ENCODE results near the gene OGDHL.

Gene OGDHL

DNA sequence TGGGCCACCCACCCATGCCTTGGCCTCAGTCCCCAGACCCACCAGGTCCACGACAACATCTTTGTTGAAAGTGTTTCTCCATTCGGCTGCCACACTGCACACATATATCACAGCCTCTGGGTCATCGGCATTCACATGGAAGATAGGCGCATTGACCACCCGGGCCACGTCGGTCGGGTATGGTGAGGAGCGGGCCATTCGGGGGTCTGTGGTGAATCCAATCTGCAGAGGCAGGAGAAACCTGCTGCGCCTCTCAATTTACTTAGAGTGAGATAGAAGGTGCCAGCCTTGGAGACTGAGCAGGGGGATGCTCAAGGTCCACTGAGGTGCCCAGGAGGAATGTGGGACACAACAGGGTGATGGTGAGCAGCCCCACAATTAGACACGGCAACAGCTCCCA lies 16.4 kb downstream of the OGDHL start:
- H3K4me3 ChIP-seq (ENCODE audit: low read depth, low read length): no peak overlapping the region
- TF ChIP-seq, protein P1, sequence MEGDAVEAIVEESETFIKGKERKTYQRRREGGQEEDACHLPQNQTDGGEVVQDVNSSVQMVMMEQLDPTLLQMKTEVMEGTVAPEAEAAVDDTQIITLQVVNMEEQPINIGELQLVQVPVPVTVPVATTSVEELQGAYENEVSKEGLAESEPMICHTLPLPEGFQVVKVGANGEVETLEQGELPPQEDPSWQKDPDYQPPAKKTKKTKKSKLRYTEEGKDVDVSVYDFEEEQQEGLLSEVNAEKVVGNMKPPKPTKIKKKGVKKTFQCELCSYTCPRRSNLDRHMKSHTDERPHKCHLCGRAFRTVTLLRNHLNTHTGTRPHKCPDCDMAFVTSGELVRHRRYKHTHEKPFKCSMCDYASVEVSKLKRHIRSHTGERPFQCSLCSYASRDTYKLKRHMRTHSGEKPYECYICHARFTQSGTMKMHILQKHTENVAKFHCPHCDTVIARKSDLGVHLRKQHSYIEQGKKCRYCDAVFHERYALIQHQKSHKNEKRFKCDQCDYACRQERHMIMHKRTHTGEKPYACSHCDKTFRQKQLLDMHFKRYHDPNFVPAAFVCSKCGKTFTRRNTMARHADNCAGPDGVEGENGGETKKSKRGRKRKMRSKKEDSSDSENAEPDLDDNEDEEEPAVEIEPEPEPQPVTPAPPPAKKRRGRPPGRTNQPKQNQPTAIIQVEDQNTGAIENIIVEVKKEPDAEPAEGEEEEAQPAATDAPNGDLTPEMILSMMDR (conservative IDR thresholded peaks at IDR 0.05; ENCODE audit: low read depth, low read length): no peak
- no peak for DNase-seq (ENCODE audit: low read depth)

DNA sequence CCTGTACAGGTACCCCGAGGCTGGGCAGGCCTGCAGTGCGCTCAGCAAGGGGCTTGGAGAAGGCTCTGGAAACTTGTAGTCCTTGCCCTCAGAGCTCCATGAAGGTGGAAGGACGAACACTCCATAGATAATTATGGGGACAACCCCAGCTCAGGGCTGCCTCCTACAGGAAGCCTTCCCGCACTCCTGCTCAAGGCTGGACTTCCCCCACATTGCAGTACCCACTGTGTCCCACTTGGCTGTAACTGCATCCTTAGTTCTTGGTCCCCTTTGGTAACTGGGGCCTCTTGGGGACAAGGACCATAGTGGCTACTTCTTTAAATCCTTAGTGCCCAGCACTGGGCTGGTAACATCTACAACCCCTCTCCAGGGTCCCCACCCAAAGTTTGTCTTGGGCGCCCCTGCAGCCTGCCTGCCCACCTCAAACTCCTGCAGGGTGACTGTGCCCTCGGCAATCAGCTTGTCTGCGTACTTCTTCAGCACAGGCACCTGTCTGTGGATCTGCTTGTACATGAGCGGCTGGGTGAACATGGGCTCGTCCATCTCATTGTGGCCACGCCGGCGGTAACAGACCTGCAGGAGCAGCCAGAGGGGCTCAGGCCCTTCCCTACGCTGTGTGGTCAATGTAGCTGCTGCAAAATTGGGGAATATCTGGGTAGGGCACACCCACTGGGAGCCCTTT lies 17.1 kb downstream of the OGDHL start:
- TF ChIP-seq, protein P1 (conservative IDR thresholded peaks at IDR 0.05; ENCODE audit: low read depth, low read length): no peak
- DNase-seq (ENCODE audit: low read depth): no peak

DNA sequence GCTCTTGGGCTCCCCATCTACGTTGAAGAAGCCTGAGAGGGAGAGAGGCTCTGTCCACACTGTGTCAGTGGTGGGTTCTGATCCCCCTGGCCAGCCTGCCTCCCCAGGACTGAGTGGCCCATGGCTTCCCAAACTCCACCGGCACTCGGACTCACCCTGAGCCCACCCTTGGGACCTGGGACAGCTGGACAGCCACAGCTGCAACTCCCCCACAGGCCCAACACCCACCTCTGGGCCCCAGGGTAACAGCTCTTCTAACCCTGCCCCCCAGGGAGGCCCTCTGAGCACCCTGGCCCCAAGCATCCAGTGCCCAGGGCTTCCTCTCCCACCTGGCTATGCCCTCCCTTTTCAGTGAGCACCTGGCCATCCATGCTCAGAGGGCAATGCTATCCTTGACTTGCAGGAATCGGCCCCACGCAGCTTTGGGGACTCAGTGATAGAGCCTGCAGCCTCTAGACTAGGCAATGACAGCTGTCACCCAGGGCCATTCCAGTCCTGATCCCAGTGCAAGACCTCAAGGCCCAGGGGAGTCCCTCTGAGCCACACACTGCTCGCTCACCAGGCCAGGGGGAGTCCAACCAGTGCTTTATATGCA lies 17.9 kb downstream of the OGDHL start:
- TF ChIP-seq, protein P1 (conservative IDR thresholded peaks at IDR 0.05; ENCODE audit: low read depth, low read length): no peak
- no peak for DNase-seq (ENCODE audit: low read depth)
- no peak overlapping the region for H3K4me3 ChIP-seq (ENCODE audit: low read depth, low read length)

More for the DNA sequence above, 17.1 kb downstream of the OGDHL start:
- H3K4me3 ChIP-seq (ENCODE audit: low read depth, low read length): no peak overlapping the region

DNA sequence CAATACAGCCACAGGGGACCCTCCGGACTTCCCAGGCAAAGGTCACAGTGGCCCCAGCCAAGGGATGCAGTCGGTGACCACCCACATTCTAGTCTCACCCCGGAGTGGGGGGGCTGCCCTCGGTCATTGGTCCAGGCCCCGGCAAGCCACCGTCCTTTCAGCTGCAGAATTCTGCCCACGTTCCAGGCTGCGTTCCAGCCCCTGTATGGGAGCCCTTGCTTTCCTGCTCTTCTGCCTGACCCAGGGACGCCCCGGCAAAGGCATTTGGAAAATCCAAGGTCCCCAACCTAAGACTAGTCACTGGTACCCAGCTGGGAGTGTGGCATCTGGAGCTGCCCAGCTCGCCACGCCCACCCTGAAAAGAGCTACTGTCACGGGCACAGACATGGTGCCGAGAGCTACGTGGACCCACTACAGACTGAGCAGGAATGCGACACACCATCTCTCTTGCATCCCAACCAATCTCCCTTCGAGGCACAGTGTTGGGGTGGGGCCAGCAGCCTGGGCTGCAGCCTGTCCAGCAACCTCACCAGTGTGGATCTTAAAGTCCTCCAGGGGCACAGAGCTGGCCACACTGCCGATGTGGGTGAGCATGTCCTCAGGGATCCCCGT lies 18.6 kb downstream of the OGDHL start:
- no peak for DNase-seq (ENCODE audit: low read depth)
- TF ChIP-seq, protein P1 (conservative IDR thresholded peaks at IDR 0.05; ENCODE audit: low read depth, low read length): no peak
- H3K4me3 ChIP-seq (ENCODE audit: low read depth, low read length): no peak overlapping the region

DNA sequence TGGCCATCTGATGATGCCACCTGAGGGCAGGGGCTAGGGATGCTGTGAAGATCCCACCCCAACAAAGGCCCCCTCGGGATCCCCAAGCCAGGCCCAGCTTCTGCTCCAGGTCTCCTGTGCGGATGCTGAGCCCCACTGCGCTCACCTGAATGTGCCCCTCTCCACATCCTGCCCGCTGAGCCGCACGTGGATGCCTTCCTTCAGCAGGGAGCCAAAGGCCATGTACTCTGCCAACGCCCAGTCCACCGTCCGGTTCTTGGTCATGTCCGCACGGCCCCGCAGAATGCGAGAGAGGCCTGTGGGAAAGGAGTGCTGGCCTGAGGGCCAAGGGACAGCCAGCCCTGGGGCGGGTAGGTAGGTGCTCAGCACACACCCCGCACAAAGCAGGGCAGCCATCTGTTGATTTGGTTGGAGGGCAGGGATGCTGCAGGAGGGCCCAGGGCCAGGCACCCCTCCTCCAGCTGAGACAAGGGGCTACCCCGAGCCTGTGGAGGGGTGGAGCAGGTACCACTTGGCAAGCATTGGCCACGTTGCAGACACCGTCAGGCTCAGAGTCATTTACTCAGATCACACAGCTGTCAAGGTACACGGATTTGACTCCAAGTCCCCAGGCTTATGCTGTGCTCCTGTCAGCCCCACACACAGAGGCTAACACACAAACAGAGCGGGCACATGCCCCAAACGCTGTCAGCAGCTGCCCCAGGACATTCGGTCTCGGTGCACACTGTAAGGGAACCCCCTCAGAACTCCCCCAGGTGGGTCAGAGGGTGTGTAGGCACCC lies 19.2 kb downstream of the OGDHL start:
- no peak for DNase-seq (ENCODE audit: low read depth)
- TF ChIP-seq, protein P1 (conservative IDR thresholded peaks at IDR 0.05; ENCODE audit: low read depth, low read length): no peak

DNA sequence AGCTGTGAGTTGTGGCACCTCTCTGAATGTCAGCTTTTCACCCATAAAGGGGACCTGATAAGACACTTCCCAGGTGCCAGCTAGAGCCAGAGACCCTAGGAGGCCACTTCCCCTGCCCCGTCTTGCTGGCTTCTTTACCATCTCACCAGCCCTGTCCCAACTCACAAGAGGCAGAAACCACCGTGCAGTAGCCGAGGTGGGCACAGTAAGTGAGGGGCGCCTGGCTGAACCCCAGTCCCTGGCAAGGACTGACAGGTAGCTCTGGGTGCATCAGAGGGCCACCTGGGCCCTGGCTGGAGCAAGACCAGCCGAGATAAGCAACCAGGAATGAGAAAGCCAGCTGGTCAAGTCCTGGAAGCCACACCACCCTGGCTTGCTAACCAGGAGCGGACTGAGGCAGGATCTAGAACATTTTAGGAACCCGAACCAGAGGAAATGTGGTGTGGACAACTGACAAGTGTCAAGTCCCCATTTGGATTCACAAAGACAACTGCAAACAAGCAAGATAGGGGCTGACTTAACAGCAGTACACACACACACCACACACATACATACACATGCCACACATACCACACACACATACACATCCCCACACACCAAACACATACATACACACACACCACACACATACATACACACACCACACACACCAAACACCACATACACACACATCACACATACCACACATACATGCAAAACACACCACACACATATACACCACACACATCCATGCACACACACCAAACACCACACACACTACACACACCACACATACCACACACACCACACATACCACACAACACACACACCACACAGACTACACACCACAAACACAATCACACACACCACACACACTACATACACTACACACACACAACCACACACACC lies 20.8 kb downstream of the OGDHL start:
- TF ChIP-seq, protein P1 (conservative IDR thresholded peaks at IDR 0.05; ENCODE audit: low read depth, low read length): no peak
- no peak overlapping the region for H3K4me3 ChIP-seq (ENCODE audit: low read depth, low read length)
- no peak for DNase-seq (ENCODE audit: low read depth)

More for the DNA sequence above, 19.2 kb downstream of the OGDHL start:
- H3K4me3 ChIP-seq (ENCODE audit: low read depth, low read length): no peak overlapping the region
